ENCODE data around the gene ALOX5AP. TPM values are rescaled to one million over a fixed set of nuclear protein-coding genes. Genes with fewer than 3 reads are reported as not detected.

The ALOX5AP gene
- total and polyA plus RNA-seq, 2 experiments from 2014 or later: 0.66 TPM; not detected in 1

- no peak for DNase-seq (ENCODE audit: low read depth in 1 of 2, low spot score in 1 of 2)
- Histone ChIP-seq H3K9me3 (ENCODE audit: low read depth) (no peaks in the 10 kb centered on the region), H3K27ac (no peak overlapping the region), H3K4me1 (ENCODE audit: low read depth) (no peaks in the 10 kb centered on the region), H3K4me3 (no peak overlapping the region), H3K36me3 (no peaks in the 10 kb centered on the region), H3K27me3 (no peaks in the 10 kb centered on the region)
- TF ChIP-seq, protein P1, sequence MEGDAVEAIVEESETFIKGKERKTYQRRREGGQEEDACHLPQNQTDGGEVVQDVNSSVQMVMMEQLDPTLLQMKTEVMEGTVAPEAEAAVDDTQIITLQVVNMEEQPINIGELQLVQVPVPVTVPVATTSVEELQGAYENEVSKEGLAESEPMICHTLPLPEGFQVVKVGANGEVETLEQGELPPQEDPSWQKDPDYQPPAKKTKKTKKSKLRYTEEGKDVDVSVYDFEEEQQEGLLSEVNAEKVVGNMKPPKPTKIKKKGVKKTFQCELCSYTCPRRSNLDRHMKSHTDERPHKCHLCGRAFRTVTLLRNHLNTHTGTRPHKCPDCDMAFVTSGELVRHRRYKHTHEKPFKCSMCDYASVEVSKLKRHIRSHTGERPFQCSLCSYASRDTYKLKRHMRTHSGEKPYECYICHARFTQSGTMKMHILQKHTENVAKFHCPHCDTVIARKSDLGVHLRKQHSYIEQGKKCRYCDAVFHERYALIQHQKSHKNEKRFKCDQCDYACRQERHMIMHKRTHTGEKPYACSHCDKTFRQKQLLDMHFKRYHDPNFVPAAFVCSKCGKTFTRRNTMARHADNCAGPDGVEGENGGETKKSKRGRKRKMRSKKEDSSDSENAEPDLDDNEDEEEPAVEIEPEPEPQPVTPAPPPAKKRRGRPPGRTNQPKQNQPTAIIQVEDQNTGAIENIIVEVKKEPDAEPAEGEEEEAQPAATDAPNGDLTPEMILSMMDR (IDR thresholded peaks at IDR 0.05; ENCODE audit: low read depth, low read length): no peak
These were observed 5.5 kb upstream of the ALOX5AP start for GRCh38 chr13:30729801-30730200.

GRCh38 chr13:30730526-30730925 lies 4.8 kb upstream of the ALOX5AP start:
- Histone ChIP-seq H3K27ac (no peak overlapping the region), H3K9me3 (ENCODE audit: low read depth) (no peaks in the 10 kb centered on the region), H3K4me1 (ENCODE audit: low read depth) (no peaks in the 10 kb centered on the region), H3K4me3 (no peak overlapping the region), H3K27me3 (no peaks in the 10 kb centered on the region), H3K36me3 (no peaks in the 10 kb centered on the region)
- TF ChIP-seq, protein P1 (IDR thresholded peaks at IDR 0.05; ENCODE audit: low read depth, low read length): no peak
- DNase-seq (ENCODE audit: low read depth in 1 of 2, low spot score in 1 of 2): no peak

GRCh38 chr13:30731361-30732045 lies 3.8 kb upstream of the ALOX5AP start:
- TF ChIP-seq, protein P1 (IDR thresholded peaks at IDR 0.05; ENCODE audit: low read depth, low read length): no peak
- Histone ChIP-seq H3K36me3 (no peaks in the 10 kb centered on the region), H3K4me1 (ENCODE audit: low read depth) (no peaks in the 10 kb centered on the region), H3K4me3 (no peak overlapping the region), H3K9me3 (ENCODE audit: low read depth) (no peaks in the 10 kb centered on the region), H3K27me3 (no peaks in the 10 kb centered on the region), H3K27ac (no peak overlapping the region)
- no peak for DNase-seq (ENCODE audit: low read depth in 1 of 2, low spot score in 1 of 2)

GRCh38 chr13:30732046-30732390 lies 3.3 kb upstream of the ALOX5AP start:
- H3K27ac ChIP-seq: no peak overlapping the region
- H3K27me3 ChIP-seq: no peaks in the 10 kb centered on the region
- no peaks in the 10 kb centered on the region for H3K36me3 ChIP-seq
- no peaks in the 10 kb centered on the region for H3K4me1 ChIP-seq (ENCODE audit: low read depth)
- TF ChIP-seq, protein P1 (IDR thresholded peaks at IDR 0.05; ENCODE audit: low read depth, low read length): no peak
- no peak overlapping the region for H3K4me3 ChIP-seq
- no peak for DNase-seq (ENCODE audit: low read depth in 1 of 2, low spot score in 1 of 2)
- no peaks in the 10 kb centered on the region for H3K9me3 ChIP-seq (ENCODE audit: low read depth)

- DNase-seq (ENCODE audit: low read depth in 1 of 2, low spot score in 1 of 2): no peak
- Histone ChIP-seq H3K4me3 (no peak overlapping the region), H3K9me3 (ENCODE audit: low read depth) (no peaks in the 10 kb centered on the region), H3K4me1 (ENCODE audit: low read depth) (no peaks in the 10 kb centered on the region), H3K27ac (no peak overlapping the region), H3K27me3 (no peaks in the 10 kb centered on the region), H3K36me3 (no peaks in the 10 kb centered on the region)
- TF ChIP-seq, protein P1 (IDR thresholded peaks at IDR 0.05; ENCODE audit: low read depth, low read length): no peak
These were observed 904 bp upstream of the ALOX5AP start for GRCh38 chr13:30734439-30734838.

Measured in cardiac muscle cell (in vitro differentiated cells and primary cell).